Naive thymus-derived CD4-positive, alpha-beta T cell (primary cell): ENCODE data around the gene DENND1A. TPM values are rescaled to one million over a fixed set of nuclear protein-coding genes. Genes with fewer than 3 reads are reported as not detected.
"Not testable (repeated sequence)": the region's sequence is repeated elsewhere in the genome, so short reads cannot be mapped to it uniquely, and the experiment has no call there.

Experiments used
- ATAC-seq: fragments of 150-1000 bp; cut with Tn5 transposase; 2 replicates; pipeline ENCODE4 v1.10.0; 2021; ENCODE audit warnings: mild to moderate bottlenecking, moderate library complexity
- CTCF ChIA-PET: fragments of 350-600 bp; sonication (Branson Sonifier 250); formaldehyde crosslinking; loops from one replicate; lab custom pipeline; 2021; ENCODE audit warnings: antibody characterized with exemption; lab: Charles Lee
- POLR2A ChIA-PET: fragments of 350-600 bp; sonication (Branson Sonifier 250); formaldehyde crosslinking; loops from one replicate; lab custom pipeline; 2021; ENCODE audit warnings: antibody characterized with exemption, inconsistent platforms; lab: Charles Lee
- DNase-seq, 9 donors: peaks; one replicate each; pipeline versions ENCODE4 v3.0.0 to v3.0.0-alpha.2; 2020 to 2022; ENCODE audit warnings: mixed read lengths in 1 of 9
- H3K27ac ChIP-seq: one replicate; pipeline ENCODE4 v1.7.0; 2013; ENCODE audit warnings: mild to moderate bottlenecking, low read depth, low read length, moderate library complexity
- H3K27me3 ChIP-seq, 2 donors: one replicate each; pipeline ENCODE4 v1.7.0; 2013; ENCODE audit warnings: low read length in 2 of 2, mild to moderate bottlenecking in 2 of 2, moderate library complexity in 2 of 2; ENCODE audit not compliant: control insufficient read depth in 2 of 2, insufficient read depth in 2 of 2
- H3K36me3 ChIP-seq, 3 experiments: 1 replicate in 2 of 3; 2 replicates in 1 of 3; pipeline ENCODE4 v1.7.0; 2013; ENCODE audit warnings: low read length in 3 of 3, mild to moderate bottlenecking in 3 of 3, moderate library complexity in 1 of 3; ENCODE audit not compliant: insufficient read depth in 3 of 3, control insufficient read depth in 2 of 3
- H3K4me1 ChIP-seq, 2 donors: one replicate each; pipeline ENCODE4 v1.7.0; 2013; ENCODE audit warnings: low read length in 2 of 2, mild to moderate bottlenecking in 2 of 2, moderate library complexity in 1 of 2; ENCODE audit not compliant: control insufficient read depth in 2 of 2, insufficient read depth in 2 of 2
- H3K4me3 ChIP-seq: 2 replicates; pipeline ENCODE4 v1.7.0; 2013; ENCODE audit warnings: mild to moderate bottlenecking, low read length
- H3K9me3 ChIP-seq, 3 experiments: 1 replicate in 2 of 3; 2 replicates in 1 of 3; pipeline ENCODE4 v1.7.0; 2013; ENCODE audit warnings: low read length in 3 of 3; ENCODE audit not compliant: control insufficient read depth in 2 of 3
- H3K27ac Mint-ChIP-seq, 9 donors: one replicate each; pipeline ENCODE4 v1.8.0; 2020 to 2022; ENCODE audit warnings: mixed read lengths in 9 of 9, mild to moderate bottlenecking in 8 of 9, moderate library complexity in 5 of 9, inconsistent platforms in 2 of 9
- H3K27me3 Mint-ChIP-seq, 5 donors: one replicate each; pipeline ENCODE4 v1.8.0; 2021 to 2022; ENCODE audit warnings: mixed read lengths in 5 of 5, mild to moderate bottlenecking in 1 of 5
- H3K36me3 Mint-ChIP-seq, 5 donors: one replicate each; pipeline ENCODE4 v1.8.0; 2020 to 2022; ENCODE audit warnings: mixed read lengths in 5 of 5, mild to moderate bottlenecking in 3 of 5, inconsistent platforms in 1 of 5
- H3K4me1 Mint-ChIP-seq, 7 donors: one replicate each; pipeline ENCODE4 v1.8.0; 2020 to 2022; ENCODE audit warnings: mixed read lengths in 7 of 7, mild to moderate bottlenecking in 3 of 7, inconsistent platforms in 1 of 7
- H3K4me3 Mint-ChIP-seq, 10 donors: one replicate each; pipeline ENCODE4 v1.8.0; 2020 to 2022; ENCODE audit warnings: mild to moderate bottlenecking in 10 of 10, mixed read lengths in 10 of 10, moderate library complexity in 6 of 10, inconsistent platforms in 2 of 10
- H3K9me3 Mint-ChIP-seq, 11 donors: one replicate each; pipeline ENCODE4 v1.8.0; 2020 to 2022; ENCODE audit warnings: mixed read lengths in 11 of 11, mild to moderate bottlenecking in 4 of 11, inconsistent platforms in 1 of 11, moderate library complexity in 1 of 11
- intact Hi-C, 2 donors: fragments of 100-400 bp; cut with micrococcal nuclease; formaldehyde crosslinking; loops; one replicate each; pipeline ENCODE4 v1.15.1; 2023
- polyA plus RNA-seq, 2 donors: library from polyadenylated mRNA; unstranded; fragments of 300-500 nt; fragmentation: Illumina TruSeq; gene quantifications; one replicate each; pipeline ENCODE4 v1.2.3, GENCODE V29; 2021
- total RNA-seq, 6 experiments: library from RNA in 5 of 6; stranded (reverse) in 5 of 6; gene quantifications; 1 replicate in 5 of 6; 2 replicates in 1 of 6; pipeline ENCODE4 v1.2.3 and lab custom pipeline; 2021 to 2026

Gene DENND1A
- total and polyA plus RNA-seq, 7 experiments from 2014 or later, result 4.6 to 41.1 (median 16.5) TPM

- ATAC-seq, result no peak
- ChIA-PET POLR2A (no interaction called here), CTCF (no interaction called here)
- no peak overlapping the region for H3K4me3 ChIP-seq
- H3K9me3 ChIP-seq, result no peaks in the 10 kb centered on the region
- peaks cover 2 to 15% (median 4%) of the 10 kb centered on the region in 5 donors for H3K36me3 Mint-ChIP-seq
- H3K27me3 ChIP-seq, result no peaks in the 10 kb centered on the region
- peak overlapping the region in 2 of 9 donors; percentile 53 to 58 for H3K27ac Mint-ChIP-seq
- H3K4me1 ChIP-seq, result peaks cover 12 to 26% of the 10 kb centered on the region in 2 donors
- no peaks in the 10 kb centered on the region for H3K36me3 ChIP-seq
- peaks cover 10 to 39% (median 29%) of the 10 kb centered on the region in 7 donors for H3K4me1 Mint-ChIP-seq
- no peak for DNase-seq
- peaks cover 0 to 33% (median 0%) of the 10 kb centered on the region in 5 donors for H3K27me3 Mint-ChIP-seq
- H3K4me3 Mint-ChIP-seq, result no peak overlapping the region
- intact Hi-C loops, result no loop called here
- H3K27ac ChIP-seq, result no peak overlapping the region
- no peaks in the 10 kb centered on the region for H3K9me3 Mint-ChIP-seq
Measured at GRCh38 chr9:123639743-123640142, 290.2 kb downstream of the DENND1A start.

GRCh38 chr9:123637945-123638634 lies 291.8 kb downstream of the DENND1A start:
- H3K9me3 Mint-ChIP-seq, result no peaks in the 10 kb centered on the region
- peaks cover 0 to 5% (median 2%) of the 10 kb centered on the region in 5 donors for H3K36me3 Mint-ChIP-seq
- H3K9me3 ChIP-seq, result no peaks in the 10 kb centered on the region
- H3K27me3 ChIP-seq, result no peaks in the 10 kb centered on the region
- H3K4me3 Mint-ChIP-seq, result peak overlapping the region; percentile 75 to 87 (median 80)
- ATAC-seq (peak; percentile 80), DNase-seq (peak in 6 of 9 donors; percentile 5 to 56 (median 32))
- H3K27me3 Mint-ChIP-seq, result peaks cover 0 to 31% (median 0%) of the 10 kb centered on the region in 5 donors
- ChIA-PET CTCF (no interaction called here), POLR2A (interaction anchor here (0.7 kb wide), 1 partner anchor 11 kb away, joined by 3 read pairs; no protein-coding TSS in a partner anchor)
- no peaks in the 10 kb centered on the region for H3K36me3 ChIP-seq
- peak overlapping the region; percentile 22 for H3K27ac ChIP-seq
- intact Hi-C loops, result no loop called here
- peaks cover 10 to 43% (median 34%) of the 10 kb centered on the region in 7 donors for H3K4me1 Mint-ChIP-seq
- peak overlapping the region; percentile 32 for H3K4me3 ChIP-seq
- peak overlapping the region; percentile 7 to 78 (median 68) for H3K27ac Mint-ChIP-seq
- peaks cover 12 to 26% of the 10 kb centered on the region in 2 donors for H3K4me1 ChIP-seq

GRCh38 chr9:123637606-123637944 lies 292.4 kb downstream of the DENND1A start:
- Histone ChIP-seq H3K27ac (peak overlapping the region; percentile 22), H3K9me3 (no peaks in the 10 kb centered on the region), H3K4me3 (peak overlapping the region; percentile 32), H3K27me3 (no peaks in the 10 kb centered on the region), H3K4me1 (peaks cover 12 to 26% of the 10 kb centered on the region in 2 donors), H3K36me3 (no peaks in the 10 kb centered on the region)
- ChIA-PET POLR2A (interaction anchor here (0.7 kb wide), 1 partner anchor 11 kb away, joined by 3 read pairs; no protein-coding TSS in a partner anchor), CTCF (no interaction called here)
- DNase-seq, result peak in 1 of 9 donors; percentile 7
- peak overlapping the region; percentile 7 to 78 (median 68) for H3K27ac Mint-ChIP-seq
- H3K27me3 Mint-ChIP-seq, result peaks cover 0 to 31% (median 0%) of the 10 kb centered on the region in 5 donors
- H3K9me3 Mint-ChIP-seq, result no peaks in the 10 kb centered on the region
- H3K36me3 Mint-ChIP-seq, result peaks cover 0 to 5% (median 2%) of the 10 kb centered on the region in 5 donors
- ATAC-seq, result peak; percentile 13
- intact Hi-C loops, result no loop called here
- peaks cover 10 to 43% (median 34%) of the 10 kb centered on the region in 7 donors for H3K4me1 Mint-ChIP-seq
- H3K4me3 Mint-ChIP-seq, result peak overlapping the region; percentile 75 to 87 (median 80)

- CTCF ChIA-PET, DNase-seq, H3K9me3 ChIP-seq, H3K36me3 ChIP-seq, POLR2A ChIA-PET, intact Hi-C loops, H3K4me3 ChIP-seq, H3K27ac ChIP-seq, H3K27me3 ChIP-seq, H3K36me3 Mint-ChIP-seq, H3K27ac Mint-ChIP-seq, ATAC-seq, H3K9me3 Mint-ChIP-seq: not testable (repeated sequence)
- Mint-ChIP-seq H3K27me3 (peaks cover 0 to 33% (median 0%) of the 10 kb centered on the region in 5 donors), H3K4me1 (peaks cover 10 to 43% (median 34%) of the 10 kb centered on the region in 7 donors), H3K4me3 (peak overlapping the region in 3 of 10 donors; percentile 29 to 82 (median 81))
- H3K4me1 ChIP-seq, result peaks cover 12 to 26% of the 10 kb centered on the region in 2 donors
Measured at GRCh38 chr9:123636805-123637204, 293.1 kb downstream of the DENND1A start.

- Mint-ChIP-seq H3K27ac (no peak overlapping the region), H3K9me3 (no peaks in the 10 kb centered on the region), H3K4me1 (peaks cover 0 to 13% (median 6%) of the 10 kb centered on the region in 7 donors), H3K4me3 (no peak overlapping the region), H3K36me3 (peaks cover 3 to 41% (median 19%) of the 10 kb centered on the region in 5 donors), H3K27me3 (peaks cover 0 to 16% (median 0%) of the 10 kb centered on the region in 5 donors)
- Histone ChIP-seq H3K36me3 (peaks cover 0 to 17% (median 0%) of the 10 kb centered on the region in 3 experiments), H3K4me1 (peaks cover 0 to 3% of the 10 kb centered on the region in 2 donors), H3K27ac (no peak overlapping the region), H3K4me3 (no peak overlapping the region), H3K9me3 (no peaks in the 10 kb centered on the region), H3K27me3 (no peaks in the 10 kb centered on the region)
- ChIA-PET POLR2A (no interaction called here), CTCF (no interaction called here)
- intact Hi-C loops, result no loop called here
- DNase-seq, result no peak
- ATAC-seq, result no peak
Measured at GRCh38 chr9:123631862-123632261, 298.1 kb downstream of the DENND1A start.

- Histone ChIP-seq H3K4me3 (no peak overlapping the region), H3K4me1 (no peaks in the 10 kb centered on the region), H3K27ac (no peak overlapping the region), H3K36me3 (peaks cover 0 to 17% (median 0%) of the 10 kb centered on the region in 3 experiments), H3K9me3 (no peaks in the 10 kb centered on the region), H3K27me3 (no peaks in the 10 kb centered on the region)
- Mint-ChIP-seq H3K27ac (no peak overlapping the region), H3K4me1 (peaks cover 3 to 12% (median 5%) of the 10 kb centered on the region in 7 donors), H3K4me3 (no peak overlapping the region), H3K9me3 (no peaks in the 10 kb centered on the region), H3K27me3 (peaks cover 0 to 12% (median 0%) of the 10 kb centered on the region in 5 donors), H3K36me3 (peaks cover 3 to 47% (median 28%) of the 10 kb centered on the region in 5 donors)
- POLR2A ChIA-PET, result no interaction called here
- no peak for ATAC-seq
- CTCF ChIA-PET, result interaction anchor here (0.9 kb wide), 1 partner anchor 24 kb away, joined by 3 read pairs; no protein-coding TSS in a partner anchor
- DNase-seq, result no peak
- intact Hi-C loops, result no loop called here
Measured at GRCh38 chr9:123630233-123630632, 299.7 kb downstream of the DENND1A start.
